DOHH2 (cell line): Measurements from ENCODE around the gene SERPING1.

Source experiments
- H3F3A ChIP-seq: fragments of 200-600 bp; sonication (generic), shearing (Covaris generic); 2 replicates; pipeline ENCODE4 v1.6.0; 2016; ENCODE audit warnings: antibody characterized with exemption, mild to moderate bottlenecking; ENCODE audit not compliant: control insufficient read depth, insufficient read depth
- H3K27ac ChIP-seq: fragments of 200-600 bp; sonication (generic); 2 replicates; pipeline ENCODE4 v1.5.1; 2014; ENCODE audit warnings: low read depth, mild to moderate bottlenecking, low read length, moderate library complexity
- H3K27me3 ChIP-seq: fragments of 200-600 bp; sonication (generic); 2 replicates; pipeline ENCODE4 v1.6.1; 2014; ENCODE audit warnings: mild to moderate bottlenecking, low read length, mixed read lengths; ENCODE audit not compliant: control insufficient read depth
- H3K36me3 ChIP-seq: fragments of 200-600 bp; sonication (generic); 2 replicates; pipeline ENCODE4 v1.6.1; 2014; ENCODE audit warnings: mild to moderate bottlenecking, low read length, moderate library complexity, mixed read lengths; ENCODE audit not compliant: control insufficient read depth
- H3K4me1 ChIP-seq: fragments of 200-600 bp; sonication (generic); 2 replicates; pipeline ENCODE4 v1.6.1; 2014; ENCODE audit warnings: mild to moderate bottlenecking, low read length, mixed read lengths; ENCODE audit not compliant: control insufficient read depth
- H3K4me2 ChIP-seq: fragments of 200-600 bp; sonication (generic); 2 replicates; pipeline ENCODE4 v1.6.0; 2014; ENCODE audit warnings: mild to moderate bottlenecking, low read length, moderate library complexity
- H3K4me3 ChIP-seq: fragments of 200-600 bp; sonication (generic); 2 replicates; pipeline ENCODE4 v1.5.1; 2014; ENCODE audit warnings: mild to moderate bottlenecking, low read length, mixed read lengths
- H3K79me2 ChIP-seq: fragments of 200-600 bp; sonication (generic); 2 replicates; pipeline ENCODE4 v1.6.1; 2014; ENCODE audit warnings: mild to moderate bottlenecking, low read length, mixed read lengths; ENCODE audit not compliant: control insufficient read depth
- H3K9me2 ChIP-seq: fragments of 200-600 bp; sonication (generic); replicated peaks from 2 replicates; pipeline ENCODE4 v1.6.1; 2014; ENCODE audit warnings: mild to moderate bottlenecking, low read length, mixed read lengths; ENCODE audit not compliant: control insufficient read depth
- H3K9me3 ChIP-seq: fragments of 200-600 bp; sonication (generic); 2 replicates; pipeline ENCODE4 v1.6.1; 2014; ENCODE audit warnings: antibody characterized with exemption, low read length, mixed read lengths; ENCODE audit not compliant: control insufficient read depth, insufficient read depth
- H4K20me1 ChIP-seq: fragments of 200-600 bp; sonication (generic); 2 replicates; pipeline ENCODE4 v1.6.0; 2014; ENCODE audit warnings: low read depth, mild to moderate bottlenecking, antibody characterized with exemption, low read length, moderate library complexity; ENCODE audit not compliant: control insufficient read depth, insufficient read depth
- EZH2phosphoT487 ChIP-seq: fragments of 200-600 bp; sonication (generic); IDR thresholded peaks from 2 replicates; pipeline ENCODE4 v1.6.1; 2017; ENCODE audit warnings: borderline replicate concordance, mild to moderate bottlenecking, antibody characterized with exemption, low read length, moderate library complexity, mixed read lengths
- TF ChIP-seq, protein P1 (sequence below): fragments of 200-600 bp; sonication (generic); IDR thresholded peaks from one replicate; pipeline ENCODE4 v1.5.1; 2014; ENCODE audit warnings: antibody characterized with exemption, mild to moderate bottlenecking, low read depth, low read length; ENCODE audit not compliant: poor library complexity, severe bottlenecking

Gene SERPING1

DNA sequence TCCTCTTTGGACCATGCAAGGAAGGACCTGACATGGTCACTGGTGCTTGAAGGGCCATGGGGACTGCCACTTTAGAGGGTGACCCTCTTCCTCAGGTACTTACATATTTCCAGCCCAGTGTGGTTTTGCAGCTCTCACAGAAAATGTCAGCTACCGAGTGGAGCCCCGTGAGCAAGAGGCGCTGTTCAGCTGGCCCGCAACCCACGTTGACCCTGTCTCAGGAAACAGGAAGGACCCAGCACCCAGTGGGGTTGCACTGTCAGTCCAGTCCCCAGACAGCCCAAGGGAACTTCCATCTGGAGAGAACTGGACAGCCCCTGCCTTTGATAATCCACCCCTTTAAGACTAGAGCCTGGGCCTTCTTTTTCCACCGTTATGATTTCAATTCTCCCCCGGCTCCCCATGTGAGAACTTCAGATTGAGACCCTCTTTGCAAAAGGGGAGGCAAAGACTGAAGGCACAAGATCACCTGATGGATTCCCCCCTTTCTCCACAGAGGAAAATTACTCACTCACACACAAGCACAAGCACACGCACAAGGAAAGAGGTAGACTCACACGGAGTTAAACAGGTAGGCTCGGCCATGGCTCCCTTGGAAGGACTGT is 48.8 kb downstream of the SERPING1 start:
- no peak overlapping the region for H3K27ac ChIP-seq
- no peaks in the 10 kb centered on the region for H3K36me3 ChIP-seq
- no peaks in the 10 kb centered on the region for H3K9me3 ChIP-seq
- no peak overlapping the region for H3K4me3 ChIP-seq
- H3K27me3 ChIP-seq, result peaks cover 54% of the 10 kb centered on the region
- no peaks in the 10 kb centered on the region for H4K20me1 ChIP-seq
- H3F3A ChIP-seq, result no peaks in the 10 kb centered on the region
- no peaks in the 10 kb centered on the region for H3K9me2 ChIP-seq
- H3K4me2 ChIP-seq, result no peak overlapping the region
- no peaks in the 10 kb centered on the region for H3K79me2 ChIP-seq
- TF ChIP-seq, protein P1, sequence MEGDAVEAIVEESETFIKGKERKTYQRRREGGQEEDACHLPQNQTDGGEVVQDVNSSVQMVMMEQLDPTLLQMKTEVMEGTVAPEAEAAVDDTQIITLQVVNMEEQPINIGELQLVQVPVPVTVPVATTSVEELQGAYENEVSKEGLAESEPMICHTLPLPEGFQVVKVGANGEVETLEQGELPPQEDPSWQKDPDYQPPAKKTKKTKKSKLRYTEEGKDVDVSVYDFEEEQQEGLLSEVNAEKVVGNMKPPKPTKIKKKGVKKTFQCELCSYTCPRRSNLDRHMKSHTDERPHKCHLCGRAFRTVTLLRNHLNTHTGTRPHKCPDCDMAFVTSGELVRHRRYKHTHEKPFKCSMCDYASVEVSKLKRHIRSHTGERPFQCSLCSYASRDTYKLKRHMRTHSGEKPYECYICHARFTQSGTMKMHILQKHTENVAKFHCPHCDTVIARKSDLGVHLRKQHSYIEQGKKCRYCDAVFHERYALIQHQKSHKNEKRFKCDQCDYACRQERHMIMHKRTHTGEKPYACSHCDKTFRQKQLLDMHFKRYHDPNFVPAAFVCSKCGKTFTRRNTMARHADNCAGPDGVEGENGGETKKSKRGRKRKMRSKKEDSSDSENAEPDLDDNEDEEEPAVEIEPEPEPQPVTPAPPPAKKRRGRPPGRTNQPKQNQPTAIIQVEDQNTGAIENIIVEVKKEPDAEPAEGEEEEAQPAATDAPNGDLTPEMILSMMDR, result no peak
- no peak for TF ChIP-seq EZH2phosphoT487
- H3K4me1 ChIP-seq, result peaks cover 19% of the 10 kb centered on the region

DNA sequence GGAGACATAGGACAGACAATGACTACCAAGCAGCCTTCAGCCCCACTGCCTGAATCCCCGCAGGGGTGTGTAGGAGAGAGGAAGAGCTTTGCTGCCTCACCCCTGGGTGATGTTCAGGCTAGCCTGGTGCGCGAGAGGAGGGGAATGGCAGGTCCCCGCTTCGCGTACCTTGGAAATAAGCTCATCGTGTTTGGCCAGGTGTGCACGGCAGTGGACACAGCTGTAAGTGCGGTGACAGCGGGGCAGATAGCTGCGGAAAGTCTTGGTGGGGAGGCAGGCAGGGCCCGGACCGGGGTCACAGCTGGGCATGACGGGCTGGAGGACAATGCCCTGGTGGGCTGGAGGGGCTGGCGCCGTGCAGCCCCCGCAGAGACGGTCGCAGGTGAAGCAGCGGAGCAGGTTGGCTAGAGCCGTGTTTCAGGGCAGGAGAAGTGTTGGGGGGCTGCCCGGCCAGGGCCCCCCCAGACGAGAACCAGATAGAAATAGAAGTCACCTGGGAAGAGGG is 49.4 kb downstream of the SERPING1 start:
- Histone ChIP-seq H3K4me2 (no peak overlapping the region), H3K9me3 (no peaks in the 10 kb centered on the region), H3K9me2 (no peaks in the 10 kb centered on the region), H3K36me3 (no peaks in the 10 kb centered on the region), H3K27me3 (peaks cover 58% of the 10 kb centered on the region), H3K27ac (no peak overlapping the region), H3K4me1 (peaks cover 19% of the 10 kb centered on the region), H3F3A (no peaks in the 10 kb centered on the region), H4K20me1 (no peaks in the 10 kb centered on the region), H3K79me2 (no peaks in the 10 kb centered on the region), H3K4me3 (no peak overlapping the region)
- no peak for TF ChIP-seq EZH2phosphoT487
- TF ChIP-seq, protein P1, result no peak

DNA sequence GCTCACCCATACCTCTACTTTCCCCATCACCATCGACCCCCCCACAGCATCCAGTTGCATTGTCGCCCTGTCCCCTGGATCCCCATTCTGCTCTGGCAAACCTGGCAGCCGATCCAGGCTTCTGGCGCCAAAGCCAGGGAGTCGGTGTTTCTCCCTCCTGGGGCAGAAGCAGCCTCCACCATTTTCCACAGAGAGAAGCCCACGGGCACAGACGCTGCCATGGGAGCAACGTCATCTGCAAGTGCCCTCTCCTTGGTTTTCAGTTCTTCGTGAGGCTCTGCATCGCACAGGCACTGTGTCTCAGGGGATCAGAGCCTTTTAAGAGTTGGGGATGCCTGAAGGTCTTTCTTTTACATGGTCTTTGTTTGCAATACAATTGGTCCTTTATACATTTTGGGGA is 49.9 kb downstream of the SERPING1 start:
- no peaks in the 10 kb centered on the region for H3F3A ChIP-seq
- no peak overlapping the region for H3K4me2 ChIP-seq
- H3K27ac ChIP-seq, result no peak overlapping the region
- peaks cover 19% of the 10 kb centered on the region for H3K4me1 ChIP-seq
- H3K27me3 ChIP-seq, result peaks cover 58% of the 10 kb centered on the region
- H3K36me3 ChIP-seq, result no peaks in the 10 kb centered on the region
- H3K79me2 ChIP-seq, result no peaks in the 10 kb centered on the region
- H3K9me2 ChIP-seq, result no peaks in the 10 kb centered on the region
- H3K4me3 ChIP-seq, result no peak overlapping the region
- TF ChIP-seq EZH2phosphoT487, result no peak
- TF ChIP-seq, protein P1, result no peak
- H4K20me1 ChIP-seq, result no peaks in the 10 kb centered on the region
- H3K9me3 ChIP-seq, result no peaks in the 10 kb centered on the region
